Measurements from ENCODE around the gene SRP68.

Gene SRP68

DNA sequence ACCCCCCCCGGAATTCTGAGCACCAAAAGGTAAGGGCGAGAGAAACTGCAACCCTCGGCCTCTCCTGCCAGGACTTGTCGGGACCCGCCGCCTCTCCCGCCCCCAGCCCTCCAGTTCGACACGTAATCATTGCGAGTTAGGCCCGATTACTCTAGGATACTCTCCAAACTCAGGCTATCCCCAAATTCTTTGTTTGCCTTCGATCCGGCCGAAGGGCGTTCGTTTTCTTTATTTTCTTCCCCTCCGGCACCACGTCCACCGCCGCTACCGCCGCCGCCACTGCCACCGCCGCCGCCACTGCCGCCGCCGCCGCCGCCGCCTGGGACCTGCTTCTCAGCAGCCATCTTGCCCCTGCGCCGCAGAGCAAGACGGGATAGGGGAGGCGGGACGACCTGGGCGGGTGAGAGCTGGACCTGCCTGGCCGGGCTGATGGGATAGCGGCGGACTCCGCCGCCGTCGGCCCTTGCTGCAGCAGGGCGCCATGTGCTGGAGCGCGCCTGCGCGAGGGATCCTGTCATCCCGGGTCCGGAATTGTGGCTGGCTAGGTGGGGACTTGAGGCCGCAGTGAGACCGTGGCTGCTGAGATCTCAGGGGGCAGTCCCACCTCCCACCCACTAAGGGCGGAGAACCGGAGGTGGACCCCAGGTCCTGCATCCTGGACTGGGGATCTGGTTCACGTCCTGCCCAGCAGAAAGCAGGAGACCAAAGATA is at the start of gene SRP68:
Gene SRP68, minus strand, starts transcription at position 370 of the 711 bp plus-strand sequence. Its CDS starts 26 bp downstream, at position 344.
- peak; percentile 91 for DNase-seq

GRCh38 chr17:76121932-76122430 is 49.7 kb upstream of the SRP68 start:
- no peak for DNase-seq

DNA sequence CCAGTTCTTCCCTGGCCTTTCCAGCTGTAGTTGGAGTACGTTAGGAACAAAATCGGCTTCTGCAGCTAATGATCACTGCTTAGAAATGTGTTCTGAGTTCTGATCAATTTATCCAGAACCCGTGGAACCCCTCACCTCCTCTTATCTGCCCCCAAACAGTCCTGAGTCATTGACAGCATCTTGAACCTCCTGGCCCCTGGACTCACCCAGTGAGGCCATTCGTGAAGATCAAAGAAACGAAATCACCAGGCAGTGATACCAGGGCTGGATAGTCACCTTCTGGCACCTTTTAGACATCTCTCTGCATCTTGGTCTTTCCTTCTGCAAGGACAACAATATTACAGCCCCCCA is 48.3 kb upstream of the SRP68 start:
- DNase-seq, result no peak

DNA sequence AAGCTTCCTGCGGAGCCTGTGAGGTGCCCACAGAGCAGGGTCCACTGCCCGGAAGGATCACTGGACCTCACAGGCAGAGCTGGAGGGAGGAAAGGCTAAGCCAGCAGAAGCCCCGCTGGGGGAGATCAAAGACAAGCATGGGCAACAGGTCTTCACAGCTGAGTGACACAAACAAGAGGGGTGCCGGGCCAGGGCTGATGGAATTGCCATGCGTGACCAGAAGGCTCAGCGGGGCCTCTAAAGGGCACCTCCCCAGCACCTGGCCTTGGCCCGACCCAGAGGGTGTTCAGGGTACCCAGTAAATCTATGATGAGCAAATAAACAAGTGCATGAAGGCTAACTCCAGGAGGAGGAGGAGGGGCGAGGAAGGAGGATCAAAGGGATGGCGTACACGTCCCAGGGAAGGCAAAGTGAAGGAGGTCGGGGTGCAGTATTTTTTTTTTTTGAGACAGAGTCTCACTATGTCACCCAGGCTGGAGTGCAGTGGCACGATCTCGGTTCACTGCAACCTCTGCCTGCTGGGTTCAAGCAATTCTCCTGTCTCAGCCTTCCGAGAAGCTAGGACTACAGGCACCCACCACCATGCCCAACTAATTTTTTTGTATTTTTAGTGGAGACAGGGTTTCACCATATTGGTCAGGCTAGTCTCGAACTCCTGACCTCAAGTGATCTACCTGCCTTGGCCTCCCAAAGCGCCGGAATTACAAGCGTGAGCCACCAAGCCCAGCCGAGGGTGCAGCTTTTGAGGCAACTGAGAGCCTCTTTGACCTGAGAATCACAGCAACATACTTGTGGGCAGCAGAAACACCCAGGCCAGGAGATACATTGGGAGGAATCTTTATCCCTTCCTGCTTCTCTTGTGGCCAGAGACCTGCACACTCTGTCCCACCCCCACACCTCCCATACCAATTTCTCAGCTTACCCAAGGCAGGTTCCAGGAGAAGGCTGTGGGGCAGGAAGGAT is 47.4 kb upstream of the SRP68 start:
- no peak for DNase-seq

DNA sequence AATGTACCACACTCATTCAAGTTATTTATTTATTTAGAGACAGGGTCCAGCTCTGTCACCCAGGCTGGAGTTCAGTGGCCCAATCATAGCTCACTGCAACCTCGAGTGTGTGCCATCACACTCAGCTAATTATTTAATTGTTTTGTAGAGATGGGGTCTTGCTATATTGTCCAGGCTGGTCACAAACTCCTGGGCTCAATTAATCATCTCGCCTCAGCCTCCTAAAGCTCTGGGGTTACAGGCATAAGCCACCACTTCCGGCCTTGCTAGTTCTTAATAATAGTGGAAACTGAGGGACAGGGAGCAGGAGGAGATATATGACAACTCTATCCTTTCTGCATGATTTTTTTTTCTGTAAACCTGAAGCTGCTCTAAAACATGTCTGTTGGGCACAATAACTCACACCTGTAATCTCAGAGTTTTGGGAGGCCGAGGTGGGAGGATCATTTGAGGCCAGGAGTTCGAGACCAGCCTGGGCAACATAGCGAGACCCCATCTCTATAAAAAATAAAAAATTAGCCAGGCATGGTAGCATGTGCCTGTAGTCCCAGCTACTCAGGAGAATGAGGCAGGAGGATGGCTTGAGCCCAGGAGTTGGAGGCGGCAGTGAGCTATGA is 42.9 kb upstream of the SRP68 start:
- DNase-seq, result no peak

DNA sequence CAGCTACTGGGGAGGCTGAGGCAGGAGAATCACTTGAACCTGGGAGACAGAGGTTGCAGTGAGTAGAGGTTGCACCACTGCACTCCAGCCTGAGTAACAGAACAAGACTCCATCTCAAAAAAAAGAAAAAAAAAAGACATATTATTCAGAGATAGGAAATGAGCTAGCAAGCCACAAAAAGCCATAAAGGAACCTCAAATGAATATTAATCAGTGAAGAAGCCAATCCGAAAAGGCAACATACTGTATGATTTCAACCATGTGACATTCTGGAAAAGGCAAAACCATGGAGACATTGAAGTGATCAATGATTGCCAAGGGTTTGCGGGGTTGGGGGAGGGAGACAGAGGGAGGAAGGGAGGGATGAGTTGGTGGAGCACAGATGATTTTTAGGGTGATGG is 39.6 kb upstream of the SRP68 start:
- no peak for DNase-seq

- no peak for DNase-seq
Observed at GRCh38 chr17:76107509-76107908, 35.2 kb upstream of the SRP68 start.

- DNase-seq, result no peak
Observed at GRCh38 chr17:76106703-76107102, 34.4 kb upstream of the SRP68 start.

GRCh38 chr17:76104896-76105231 is 32.5 kb upstream of the SRP68 start:
- no peak for DNase-seq

DNA sequence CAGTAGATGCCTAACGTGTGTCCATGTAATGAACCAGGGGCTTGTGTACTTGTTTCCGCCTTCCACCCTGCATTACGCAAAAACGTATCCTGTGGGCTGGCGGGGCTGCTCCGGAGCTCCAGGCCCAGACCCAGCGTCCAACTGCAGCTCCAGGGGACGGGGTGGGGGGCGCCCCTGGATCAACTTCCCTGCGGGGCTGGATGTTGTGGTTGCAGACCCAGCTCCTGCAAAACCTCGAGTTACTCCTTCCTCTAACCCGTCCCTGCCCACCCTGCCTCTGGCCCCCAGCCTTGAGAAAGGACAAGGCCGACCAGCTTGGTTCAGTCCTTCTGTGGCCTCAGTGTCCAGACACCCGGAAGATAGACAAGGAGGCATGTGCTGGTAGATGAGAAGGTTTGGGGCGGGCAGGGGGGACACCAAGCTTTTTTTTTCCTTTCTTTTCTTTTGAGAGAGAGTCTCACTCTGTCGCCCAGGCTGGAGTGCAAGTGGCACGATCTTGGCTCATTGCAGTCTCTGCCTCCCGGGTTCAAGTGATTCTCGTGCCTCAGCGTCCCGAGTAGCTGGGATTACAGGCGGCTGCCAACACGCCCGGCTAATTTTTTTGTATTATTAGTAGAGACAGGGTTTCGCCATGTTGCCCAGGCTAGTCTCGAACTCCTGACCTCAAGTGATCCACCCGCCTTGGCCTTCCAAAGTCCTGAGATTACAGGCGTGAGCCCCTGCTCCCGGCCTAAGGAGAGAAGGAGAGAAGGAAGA is 32.0 kb upstream of the SRP68 start:
- DNase-seq, result no peak

GRCh38 chr17:76103274-76104139 is 31.2 kb upstream of the SRP68 start, which contains the start of gene EXOC7:
Gene EXOC7, minus strand, starts transcription at chr17:76103787. Its CDS starts 95 bp downstream, at chr17:76103692.
- DNase-seq, result peak; percentile 95

DNA sequence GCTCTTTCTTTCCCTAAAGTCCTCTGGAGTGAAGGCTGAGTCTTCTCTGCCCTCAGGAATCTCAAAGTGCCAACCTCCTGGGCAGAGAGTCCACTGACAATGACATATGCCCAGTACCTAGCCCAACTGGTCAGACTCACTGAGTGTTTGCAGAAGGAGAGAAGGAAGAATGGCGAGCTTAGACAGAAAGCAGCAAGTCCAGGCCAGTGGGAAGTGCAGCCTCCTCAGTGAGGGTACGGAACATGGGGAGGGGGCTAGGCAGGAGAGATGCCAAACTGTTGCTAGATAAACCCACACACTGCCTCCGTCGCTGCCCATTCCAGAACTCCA is 30.6 kb upstream of the SRP68 start:
- no peak for DNase-seq

GRCh38 chr17:76097716-76098295 is 25.5 kb upstream of the SRP68 start:
- DNase-seq, result no peak

DNA sequence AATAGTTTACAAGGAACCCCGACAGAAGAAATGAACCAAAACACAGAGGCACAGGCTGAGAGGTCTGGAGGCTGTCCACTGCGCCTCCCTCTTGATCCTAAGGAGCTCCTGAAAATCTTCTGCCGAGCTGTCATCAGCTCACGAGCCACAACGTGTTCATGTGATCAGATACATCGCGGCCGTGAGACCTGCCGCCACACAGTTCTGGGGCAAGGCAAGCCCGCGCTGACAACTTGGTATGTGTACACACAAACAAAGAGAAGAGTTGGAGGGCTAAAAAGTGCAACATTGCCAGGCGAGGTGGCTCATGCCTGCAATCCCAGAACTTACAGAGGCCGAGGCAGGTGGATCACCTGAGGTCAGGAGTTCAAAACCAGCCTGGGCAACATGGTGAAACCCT is 23.6 kb upstream of the SRP68 start:
- no peak for DNase-seq

- no peak for DNase-seq
Observed at GRCh38 chr17:76094046-76094445, 21.7 kb upstream of the SRP68 start.

- DNase-seq, result no peak
Observed at GRCh38 chr17:76092526-76093413, 20.5 kb upstream of the SRP68 start.

- no peak for DNase-seq
Observed at GRCh38 chr17:76091526-76092286, 19.4 kb upstream of the SRP68 start.

GRCh38 chr17:76090517-76091129 is 18.3 kb upstream of the SRP68 start:
- DNase-seq, result no peak
